Measurements from ENCODE around the gene ZDHHC24.
"Not testable (repeated sequence)": the region's sequence is repeated elsewhere in the genome, so short reads cannot be mapped to it uniquely, and the experiment has no call there.

The ZDHHC24 gene

DNA sequence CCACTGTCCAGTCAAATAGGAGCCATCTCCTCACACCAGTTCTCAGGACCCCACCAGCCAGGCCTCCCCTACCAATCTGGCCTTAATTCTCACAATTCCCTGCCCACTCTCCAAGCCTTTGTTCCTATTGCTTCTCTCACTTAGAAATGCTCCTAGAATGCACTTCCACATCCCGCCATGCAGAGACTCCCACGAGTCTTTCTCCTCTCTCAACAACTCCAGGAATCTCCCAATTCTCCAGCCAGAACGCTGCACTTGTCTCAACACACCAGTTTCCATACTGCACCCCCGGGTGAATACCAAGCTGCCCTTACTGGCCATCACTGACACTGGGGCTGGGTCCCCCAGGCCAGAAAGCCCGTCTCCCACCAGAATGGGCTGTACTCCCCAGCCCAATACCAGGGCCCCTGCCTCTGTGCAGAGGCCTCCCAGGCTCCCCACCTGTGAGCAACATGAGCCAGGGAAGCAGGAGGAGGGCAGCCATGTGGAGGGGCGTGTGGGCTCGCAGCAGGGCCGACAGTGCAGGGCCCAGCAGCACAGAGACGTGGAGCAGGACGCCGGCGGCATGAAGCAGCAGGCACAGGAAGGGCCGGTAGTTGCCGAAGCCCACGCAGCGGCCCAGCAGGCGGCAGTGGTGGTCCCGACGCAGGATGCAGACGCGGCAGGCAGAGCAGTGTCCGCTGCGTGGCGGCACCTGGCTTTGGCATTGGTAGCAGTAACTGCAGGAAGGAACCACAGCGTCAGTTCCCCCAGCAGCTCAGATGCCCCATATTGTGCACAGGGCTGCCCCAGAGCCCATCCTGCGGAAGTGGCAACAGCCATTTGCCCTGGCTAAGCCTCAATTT, 2.4 kb downstream of the ZDHHC24 start:
- DNase-seq = no peak

DNA sequence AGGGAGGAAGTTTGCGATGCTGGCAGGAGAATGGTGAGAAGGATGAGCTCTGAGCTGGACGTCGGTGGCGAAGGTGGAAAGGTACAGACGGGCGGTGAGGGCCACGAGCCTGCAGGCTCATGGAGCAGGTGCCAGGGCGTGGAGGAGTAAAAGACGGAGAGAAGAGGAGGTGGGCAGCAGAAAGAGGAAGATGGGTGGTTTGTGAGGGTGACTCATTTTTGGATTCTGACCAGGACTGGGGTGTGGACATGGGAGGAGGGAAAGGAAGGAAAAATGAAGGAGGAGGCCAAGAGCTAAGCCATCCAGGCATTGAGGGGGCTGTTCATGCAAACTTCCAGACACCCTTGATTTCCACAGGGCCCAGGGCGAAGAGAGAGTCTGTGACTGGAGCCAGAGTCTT, 3.5 kb downstream of the ZDHHC24 start:
- DNase-seq = no peak

DNA sequence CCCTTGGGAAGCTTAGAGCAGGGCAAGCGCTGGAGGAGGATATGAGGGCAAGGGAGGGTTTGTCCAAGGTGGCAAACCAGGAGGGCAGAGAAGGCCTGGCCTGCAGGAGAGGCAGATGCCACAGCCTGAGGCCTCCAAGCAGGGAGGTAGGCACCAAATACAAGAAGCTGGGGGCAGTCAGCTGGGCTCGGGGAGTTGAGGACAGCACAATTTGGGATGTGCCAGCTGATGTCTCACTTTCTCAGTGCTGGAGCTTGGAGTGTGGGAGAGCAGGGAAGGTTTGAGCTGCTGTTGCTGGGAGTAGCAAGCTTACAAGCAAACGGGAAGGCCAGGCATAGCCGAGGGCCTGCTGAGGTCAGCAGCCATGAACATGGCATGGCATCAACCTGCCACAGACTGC, 4.0 kb downstream of the ZDHHC24 start:
- no peak for DNase-seq

DNA sequence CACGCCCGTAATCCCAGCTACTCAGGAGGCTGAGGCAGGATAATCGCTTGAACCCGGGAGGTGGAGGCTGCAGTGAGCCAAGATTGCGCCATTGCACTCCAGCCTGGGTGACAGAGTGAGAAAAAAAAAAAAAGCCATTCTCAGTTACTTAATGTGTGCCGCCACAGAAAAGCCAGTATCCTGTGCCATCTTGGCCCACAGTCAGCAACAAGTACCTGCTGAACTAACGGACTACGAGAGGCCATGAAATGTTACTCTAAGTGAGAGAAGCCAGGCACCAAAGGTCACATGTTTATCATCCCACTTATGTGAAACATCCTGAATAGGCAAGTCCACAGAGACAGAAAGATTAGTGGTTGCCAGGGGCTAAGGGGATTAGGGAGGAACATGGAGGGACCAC, 5.2 kb downstream of the ZDHHC24 start:
- not testable (repeated sequence) for DNase-seq

DNA sequence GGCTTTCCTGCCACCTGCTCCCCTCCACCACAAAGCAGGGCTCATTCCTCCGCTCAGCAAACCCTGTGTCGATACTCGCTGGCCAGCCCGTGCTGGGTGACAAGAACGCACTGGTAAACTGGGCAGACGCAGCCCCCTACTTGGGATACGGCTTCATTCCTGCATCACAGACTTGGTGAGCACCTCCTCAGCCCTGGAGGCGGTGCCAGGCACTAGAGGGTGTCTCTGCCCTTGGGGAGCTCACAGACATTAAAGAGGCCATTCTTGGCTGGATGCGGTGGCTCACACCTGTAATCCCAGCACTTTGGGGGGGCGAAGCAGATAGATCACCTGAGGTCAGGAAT, 6.0 kb downstream of the ZDHHC24 start:
- DNase-seq = no peak

DNA sequence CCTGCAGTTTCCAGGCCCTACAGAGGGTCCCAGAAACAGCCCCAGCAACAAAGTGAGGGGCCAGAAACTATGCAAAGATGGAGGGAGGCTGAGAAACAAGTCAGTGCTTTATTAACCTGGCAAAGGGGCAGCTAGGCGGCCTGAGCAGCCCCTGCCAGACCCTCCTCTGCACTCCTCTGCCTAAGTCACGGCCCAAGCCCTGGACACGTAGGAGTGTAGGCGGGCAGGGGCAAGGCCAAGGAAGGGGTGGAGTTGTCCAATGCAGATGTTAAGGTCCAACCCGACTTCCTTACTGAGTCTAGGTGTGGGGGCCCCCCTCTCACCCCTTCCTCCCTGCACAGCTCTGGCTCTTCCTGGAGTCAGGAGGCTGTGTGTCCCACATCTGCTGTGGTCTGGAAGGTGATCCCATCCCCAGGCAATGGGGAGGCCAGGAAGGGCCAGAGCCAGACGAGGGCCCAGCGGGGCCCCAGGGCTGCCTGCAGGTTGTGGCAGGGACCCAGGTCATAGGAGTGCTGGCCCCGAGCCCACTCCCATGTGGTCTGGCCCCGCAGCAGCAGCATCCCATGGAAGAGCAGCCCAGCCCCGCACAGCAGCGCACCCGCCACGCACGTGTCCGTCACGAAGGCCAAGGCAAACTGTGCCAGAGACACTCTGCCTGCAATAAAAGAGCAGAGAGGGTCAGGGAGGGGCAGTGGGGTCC, 6.5 kb downstream of the ZDHHC24 start:
- no peak for DNase-seq

DNA sequence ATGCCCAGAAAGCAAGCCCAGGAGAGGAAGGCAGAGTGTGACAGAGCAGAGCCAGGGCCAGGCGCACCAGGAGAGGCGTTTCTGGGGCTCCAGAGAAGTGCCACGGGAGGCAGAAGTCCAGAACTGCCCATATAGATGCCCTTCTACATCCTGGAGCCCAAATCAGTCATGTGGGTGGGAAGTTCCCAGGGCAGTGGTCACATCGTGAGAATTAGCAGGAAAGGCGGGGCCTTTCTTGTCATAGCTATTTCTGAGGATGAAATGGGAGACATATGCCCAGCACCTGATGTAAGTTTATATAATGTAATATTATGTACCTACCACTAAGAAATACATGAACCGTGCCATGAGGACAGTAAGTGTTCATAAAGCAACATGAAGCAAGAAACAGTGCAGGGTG, 13.1 kb downstream of the ZDHHC24 start:
- DNase-seq = no peak

DNA sequence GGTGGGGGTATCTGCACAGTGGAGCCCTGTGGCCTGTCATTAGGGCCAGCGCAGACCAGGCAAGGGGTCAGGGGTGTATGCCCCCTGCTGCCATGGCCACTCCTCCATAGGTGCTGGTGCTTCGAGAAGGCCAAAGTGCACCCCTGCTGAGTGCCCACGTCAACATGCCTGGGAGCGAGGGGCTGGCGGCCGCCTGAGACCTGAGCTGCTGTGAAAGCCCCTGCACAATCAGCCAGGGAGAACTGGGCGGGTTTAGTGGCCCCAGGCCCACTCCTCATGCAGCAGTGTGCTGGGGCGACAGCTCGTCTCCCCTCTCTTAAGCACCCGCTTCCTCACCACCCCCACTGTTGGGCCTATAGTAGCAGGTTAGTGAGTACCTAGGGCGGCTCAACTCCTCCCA, 14.0 kb downstream of the ZDHHC24 start:
- DNase-seq = no peak

DNA sequence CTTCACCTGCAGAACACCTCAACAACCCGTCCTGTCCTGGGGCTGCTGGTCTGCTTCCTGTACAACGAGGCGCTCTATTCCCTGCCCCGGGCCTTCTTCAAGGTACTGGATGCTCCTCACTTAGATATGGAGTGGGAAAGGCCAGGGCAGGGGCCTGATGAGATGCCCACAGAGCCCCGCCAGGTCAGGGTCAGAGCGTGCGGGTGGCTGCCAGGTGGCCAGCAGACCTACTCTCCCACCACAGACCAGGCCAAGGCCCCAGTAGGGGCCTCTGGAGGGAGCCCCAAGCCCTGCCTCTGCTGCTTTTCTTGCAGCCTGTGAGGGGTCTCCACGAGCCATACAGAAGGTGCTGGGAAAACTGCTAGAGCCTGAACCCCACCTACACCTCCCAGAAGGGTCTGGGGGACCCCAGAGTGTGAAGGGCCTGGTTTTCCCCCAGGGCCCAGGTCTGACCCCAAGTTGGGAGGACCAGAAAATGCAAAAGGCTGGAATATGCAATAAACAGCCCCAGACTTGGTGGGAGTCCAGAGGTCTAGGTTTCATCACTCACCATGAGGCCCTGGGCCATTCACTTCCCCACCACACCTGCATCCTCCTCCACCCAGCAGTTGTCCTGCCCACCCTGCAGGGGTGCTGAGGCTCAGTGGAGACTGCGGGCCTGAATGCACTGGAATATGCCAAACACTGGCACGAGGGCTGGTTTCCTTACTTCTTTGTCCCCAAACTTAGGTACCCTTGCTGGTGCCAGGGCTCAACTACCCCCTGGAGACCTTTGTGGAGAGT, 14.7 kb downstream of the ZDHHC24 start:
- no peak for DNase-seq

DNA sequence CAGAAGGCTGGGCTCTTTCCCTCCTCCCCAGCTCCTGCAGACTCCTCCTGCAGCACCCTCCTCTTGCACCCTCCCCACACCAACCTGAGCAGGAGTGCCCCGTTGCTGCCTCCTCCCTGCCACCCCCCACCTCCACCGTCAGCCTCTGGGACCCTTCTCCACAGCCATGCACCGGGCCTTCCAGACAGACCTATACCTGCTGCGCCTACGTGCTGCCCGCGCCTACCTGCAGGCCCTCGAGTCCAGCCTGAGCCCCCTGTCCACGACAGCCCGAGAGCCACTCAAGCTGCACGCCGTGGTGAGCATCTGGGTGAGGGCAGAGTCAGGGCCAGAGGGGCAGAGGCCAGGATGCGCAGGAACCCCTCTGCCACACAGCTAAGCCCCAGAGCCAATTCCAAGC, 16.2 kb downstream of the ZDHHC24 start:
- no peak for DNase-seq

DNA sequence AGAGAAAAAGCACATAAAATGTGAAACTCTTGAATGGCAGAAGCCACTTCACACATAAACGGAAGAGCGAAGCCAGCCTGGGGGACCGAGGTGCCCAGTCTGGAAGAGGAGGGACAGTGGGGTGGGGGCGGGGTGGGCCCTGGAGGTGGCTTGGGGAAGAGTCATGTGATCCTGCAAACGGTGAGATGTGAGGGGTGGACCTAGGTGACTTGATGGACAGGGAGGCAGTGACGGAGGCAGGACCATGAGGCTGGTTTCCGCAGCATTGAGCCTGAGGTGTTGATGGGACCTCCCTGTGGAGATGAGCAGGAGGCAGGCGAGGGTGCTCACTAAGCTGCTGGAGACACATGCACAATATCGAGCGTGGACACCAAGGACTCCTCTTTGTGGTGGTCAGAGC, 16.8 kb downstream of the ZDHHC24 start:
- no peak for DNase-seq

DNA sequence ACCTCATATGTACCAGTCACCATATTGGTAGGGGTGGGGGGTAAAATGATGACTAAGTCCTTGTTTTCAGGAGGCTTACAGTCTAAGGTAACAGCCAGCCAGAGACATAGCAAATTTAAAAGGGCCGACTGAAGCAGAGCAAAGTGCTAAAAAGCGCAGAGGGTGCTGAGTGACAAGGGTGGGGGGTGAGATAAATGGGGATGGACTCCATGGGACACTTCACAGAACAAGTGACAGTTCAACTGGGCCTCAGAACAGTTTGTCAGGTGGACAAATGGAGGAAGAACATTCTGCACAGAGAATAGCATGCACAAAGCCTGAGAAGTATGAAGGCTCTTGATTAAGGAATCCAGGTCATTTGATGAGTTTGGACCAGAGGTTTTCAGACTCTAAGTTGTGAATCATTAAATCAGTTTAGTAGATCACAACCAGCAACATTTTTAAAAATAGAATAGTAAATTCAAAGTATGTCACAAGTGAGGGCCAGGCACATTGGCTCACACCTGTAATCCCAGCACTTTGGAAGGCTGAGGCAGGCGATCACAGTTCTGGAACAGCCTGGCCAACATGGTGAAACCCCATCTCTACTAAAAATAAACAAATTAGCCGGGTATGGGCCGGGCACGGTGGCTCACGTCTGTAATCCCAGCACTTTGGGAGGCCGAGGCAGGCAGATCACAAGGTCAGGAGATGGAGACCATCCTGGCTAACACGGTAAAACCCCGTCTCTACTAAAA, 21.4 kb downstream of the ZDHHC24 start:
- no peak for DNase-seq

DNA sequence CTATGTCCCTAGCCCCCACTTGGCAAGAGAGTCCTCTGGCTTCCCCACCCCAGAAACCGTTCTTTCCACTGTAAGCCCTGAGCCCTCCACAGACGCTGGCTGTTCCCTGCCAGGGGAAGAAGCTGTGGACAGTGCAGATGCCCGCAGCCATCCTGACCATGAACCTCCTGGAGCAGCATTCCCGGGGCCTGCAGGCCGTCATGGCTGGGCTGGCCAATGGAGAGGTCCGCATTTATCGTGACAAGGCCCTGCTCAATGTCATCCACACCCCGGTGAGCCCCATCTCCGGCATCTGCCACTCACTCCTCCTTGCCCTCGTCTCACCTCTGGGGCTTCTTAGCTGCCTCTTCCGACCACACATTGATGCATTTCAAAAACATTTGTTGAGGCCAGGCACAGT, 22.2 kb downstream of the ZDHHC24 start:
- DNase-seq = no peak

DNA sequence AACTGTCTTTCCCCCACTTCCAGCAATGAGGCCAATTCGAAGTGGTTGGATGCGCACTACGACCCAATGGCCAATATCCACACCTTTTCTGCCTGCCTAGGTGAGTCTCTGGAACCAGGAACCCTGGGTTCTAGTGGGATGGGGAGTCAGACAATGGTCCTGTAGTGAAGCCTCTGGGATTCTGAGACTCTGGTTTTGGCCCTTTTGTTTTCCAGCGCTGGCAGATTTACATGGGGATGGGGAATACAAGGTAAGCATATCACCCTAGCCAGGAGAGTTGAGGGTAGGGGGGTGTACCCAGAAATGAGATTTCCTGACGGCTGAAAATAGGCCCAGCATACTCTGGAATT, 34.9 kb downstream of the ZDHHC24 start:
- DNase-seq = no peak

DNA sequence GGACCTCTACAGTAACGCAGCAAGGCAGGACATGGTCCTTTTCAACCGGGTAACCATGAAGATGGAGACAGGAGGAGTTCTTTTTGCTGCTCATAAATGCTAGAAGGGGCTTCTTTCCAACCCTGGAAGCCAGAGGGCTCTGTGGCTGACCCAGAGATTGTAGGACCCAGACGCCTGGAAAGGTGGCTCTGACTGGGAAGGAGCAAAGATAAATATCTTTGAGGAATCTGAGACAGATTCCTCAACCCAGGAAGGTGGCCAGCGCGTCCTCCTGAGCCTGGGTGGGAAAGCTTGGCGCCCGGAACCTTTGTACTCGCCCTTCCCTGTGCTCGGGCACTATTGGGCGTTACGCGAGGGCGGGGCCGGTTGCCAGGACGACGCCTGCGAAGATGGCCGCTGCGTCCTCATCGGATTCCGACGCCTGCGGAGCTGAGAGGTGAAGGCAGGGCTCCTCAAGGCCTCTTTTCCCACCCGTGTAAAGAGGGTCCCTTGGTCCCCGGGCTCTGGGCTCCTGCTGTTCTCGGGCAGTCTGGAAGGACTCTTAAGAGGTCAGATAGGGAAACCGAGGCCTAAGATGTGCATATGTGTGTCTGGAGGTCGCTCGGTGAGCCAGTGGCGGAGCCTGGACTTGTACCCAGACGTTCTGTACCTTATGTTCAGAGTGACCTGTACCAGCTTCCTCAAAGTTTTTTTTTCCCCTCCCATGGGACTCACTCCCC, 35.4 kb downstream of the ZDHHC24 start, which contains the start of gene BBS1:
BBS1 (plus strand) TSS at position 365 of the 719 bp plus-strand sequence; CDS start at position 390, 25 bp downstream.
- peak; percentile 12 for DNase-seq

DNA sequence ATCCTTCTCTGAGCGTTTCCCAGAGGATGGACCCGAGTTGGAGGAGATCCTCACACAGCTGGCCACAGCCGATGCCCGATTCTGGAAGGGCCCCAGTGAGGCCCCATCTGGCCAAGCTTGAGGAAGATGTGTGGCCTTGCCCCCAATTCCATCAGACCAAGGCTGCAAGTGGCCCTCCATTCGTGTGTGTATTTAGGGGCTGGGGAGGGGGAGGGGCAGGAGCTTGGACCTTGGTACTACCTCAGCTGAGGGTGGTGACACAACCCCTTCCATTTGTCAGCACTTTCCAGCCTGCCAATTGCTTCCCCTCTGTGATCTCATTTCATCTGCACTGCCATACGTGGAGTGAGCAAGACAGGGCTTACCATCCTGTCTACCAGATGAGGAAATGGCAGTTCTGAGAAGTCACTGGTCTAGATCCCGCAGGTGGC, 36.7 kb downstream of the ZDHHC24 start:
- DNase-seq = no peak

DNA sequence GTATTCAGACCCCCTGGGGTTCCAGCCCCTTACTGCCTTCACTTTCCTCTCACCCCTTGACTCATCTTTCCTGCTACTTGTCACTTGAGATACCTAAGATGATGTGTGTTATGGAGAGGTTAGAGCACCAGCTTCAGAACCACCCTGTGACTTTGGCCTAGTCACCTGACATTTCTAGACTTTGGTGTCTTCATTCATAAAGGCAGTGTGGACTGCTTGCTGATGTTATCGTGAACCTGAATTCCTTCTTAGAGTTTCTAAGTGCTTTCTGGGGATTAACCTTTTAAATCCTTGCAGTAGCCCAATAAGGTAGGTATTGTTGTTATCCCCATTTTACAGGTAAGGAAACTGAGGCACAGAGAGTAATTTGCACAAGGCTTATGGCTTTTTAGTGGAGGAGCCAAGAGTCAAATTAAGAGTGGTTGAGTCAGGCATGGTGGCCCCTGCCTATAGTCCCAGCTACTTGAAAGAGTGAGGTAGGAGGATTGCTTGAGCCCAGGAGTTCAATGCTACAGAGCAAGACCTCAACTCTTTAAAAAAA, 40.5 kb downstream of the ZDHHC24 start:
- no peak for DNase-seq

DNA sequence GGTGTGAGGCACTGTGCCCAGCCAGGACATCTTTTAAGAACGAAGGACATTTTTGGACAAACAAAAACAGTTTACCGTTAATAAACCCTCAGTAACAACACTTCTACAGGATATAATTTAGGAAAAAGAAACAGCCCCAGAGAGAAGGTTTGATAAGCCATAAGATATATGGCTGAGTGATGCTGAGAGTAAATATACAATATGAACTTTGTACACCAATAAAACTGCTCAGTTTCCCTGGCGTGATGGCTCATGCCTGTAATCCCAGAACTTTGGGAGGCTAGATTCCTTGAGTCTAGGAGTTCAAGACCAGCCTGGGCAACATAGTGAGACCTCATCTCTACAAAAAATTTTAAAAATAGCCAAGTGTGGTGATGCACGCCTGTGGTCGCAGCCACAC, 47.3 kb downstream of the ZDHHC24 start:
- DNase-seq = no peak

DNA sequence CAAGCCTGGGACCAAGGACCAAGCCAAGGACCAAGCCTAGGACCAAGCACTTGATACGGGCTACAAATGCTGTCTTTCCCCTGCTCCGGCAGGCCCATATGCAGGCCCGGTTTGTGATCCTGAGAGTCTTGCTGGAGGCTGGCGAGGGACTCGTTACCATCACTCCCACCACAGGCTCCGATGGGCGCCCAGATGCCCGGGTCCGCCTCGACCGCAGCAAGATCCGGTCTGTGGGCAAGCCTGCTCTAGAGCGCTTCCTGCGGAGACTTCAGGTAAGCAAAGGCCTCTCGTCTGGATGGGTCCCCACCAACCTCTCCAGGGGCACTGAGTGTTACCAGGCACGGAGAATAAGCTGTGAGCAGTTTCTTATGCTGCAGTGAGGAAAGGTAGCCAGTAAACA, 48.6 kb downstream of the ZDHHC24 start:
- DNase-seq = no peak

DNA sequence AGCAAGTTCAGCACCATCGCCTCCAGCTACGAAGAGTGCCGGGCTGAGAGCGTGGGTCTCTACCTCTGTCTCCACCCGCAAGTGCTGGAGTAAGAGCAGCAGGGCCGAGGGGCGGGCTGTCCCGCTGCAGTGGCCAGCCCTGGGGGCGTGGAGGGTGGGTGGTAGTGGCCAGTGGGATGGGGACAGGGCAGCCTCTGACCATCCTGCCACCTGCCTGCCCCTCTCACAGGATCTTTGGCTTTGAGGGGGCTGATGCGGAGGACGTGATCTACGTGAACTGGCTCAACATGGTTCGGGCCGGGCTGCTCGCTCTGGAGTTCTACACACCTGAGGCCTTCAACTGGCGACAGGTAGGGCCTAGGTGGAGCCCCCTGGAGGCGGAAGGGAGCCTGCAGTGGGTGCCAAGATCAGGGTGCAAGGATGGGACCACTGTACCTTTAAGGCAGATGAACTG, 50.4 kb downstream of the ZDHHC24 start:
- no peak for DNase-seq

DNA sequence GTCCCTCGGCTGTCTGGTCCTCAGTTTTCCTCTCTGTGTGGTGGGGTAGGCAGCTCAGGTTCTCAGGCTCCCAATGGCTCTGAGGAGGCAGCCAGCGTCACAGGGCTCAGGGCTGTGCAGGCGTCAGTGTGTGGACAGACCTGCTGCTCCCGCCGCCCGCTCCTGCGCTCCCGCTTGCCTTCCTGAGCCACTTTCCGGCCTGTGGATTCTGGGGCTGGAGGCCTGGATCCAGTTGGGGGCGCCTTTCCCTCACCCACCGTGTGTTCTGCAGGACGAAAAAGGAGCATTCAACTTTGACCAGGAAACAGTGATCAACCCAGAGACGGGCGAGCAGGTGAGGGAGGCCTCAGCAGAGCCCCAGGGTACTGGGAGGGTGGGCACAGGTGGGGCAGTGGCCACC, 50.9 kb downstream of the ZDHHC24 start:
- DNase-seq = no peak

DNA sequence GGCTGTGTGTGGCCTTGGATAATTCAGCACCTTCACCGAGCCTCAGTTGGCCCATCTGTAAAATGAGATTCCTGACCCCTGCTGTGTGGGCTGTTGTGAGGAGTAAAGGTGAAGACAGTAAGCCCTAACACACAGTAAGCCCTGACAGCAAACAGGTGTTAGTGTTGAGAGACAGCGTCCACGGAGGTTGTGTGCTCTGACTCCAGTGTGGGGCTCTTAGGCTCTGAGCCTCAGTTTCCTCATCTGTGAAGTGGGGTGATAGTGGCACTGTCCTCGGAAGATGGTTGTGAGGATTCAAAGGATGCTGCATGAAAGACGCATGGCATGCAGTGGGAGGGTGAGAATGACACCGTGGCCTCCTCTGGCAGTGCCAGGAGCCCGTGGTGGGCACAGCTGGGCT, 51.4 kb downstream of the ZDHHC24 start:
- DNase-seq = no peak
